ENCODE results near the gene CCDC154. TPM values are rescaled to one million over a fixed set of nuclear protein-coding genes. Genes with fewer than 3 reads are reported as not detected.

Gene CCDC154
- total RNA-seq, 1 donor from 2014 or later: 1.5 TPM

DNA sequence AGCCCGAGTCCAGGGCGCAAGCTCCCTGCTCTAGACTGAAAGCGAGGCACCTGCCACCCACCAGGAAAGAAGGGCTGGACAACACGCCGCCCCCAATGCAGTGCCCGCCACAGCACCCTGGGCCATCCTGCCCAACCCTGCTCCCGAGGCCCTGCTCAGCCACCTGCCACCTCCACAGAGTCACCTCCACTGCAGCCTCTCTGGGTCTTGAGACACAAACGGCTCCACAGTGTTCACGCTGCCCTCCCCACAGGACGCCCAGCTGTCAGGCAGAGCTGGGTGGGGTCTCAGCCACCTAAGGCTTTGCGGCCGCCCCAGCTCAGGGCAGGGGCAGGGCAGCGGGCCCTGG, 21.2 kb upstream of the CCDC154 start:
- DNase-seq (ENCODE audit: low read depth) (no peak), FAIRE-seq (no peak)
- Histone ChIP-seq H3K9ac (ENCODE audit: low read length) (no peak overlapping the region), H4K20me1 (ENCODE audit: insufficient read depth, low read length) (peaks cover 38% of the 10 kb centered on the region), H3K9me3 (ENCODE audit: insufficient read depth, low read depth, low read length) (no peaks in the 10 kb centered on the region), H3K36me3 (ENCODE audit: insufficient read depth, low read length) (no peaks in the 10 kb centered on the region), H2AFZ (ENCODE audit: low read depth, low read length) (no peak overlapping the region), H3K79me2 (ENCODE audit: insufficient read depth, low read length) (peaks cover 48% of the 10 kb centered on the region), H3K4me3 (ENCODE audit: insufficient read depth, low read depth, low read length) (no peak overlapping the region), H3K4me2 (ENCODE audit: low read length) (no peak overlapping the region), H3K4me1 (ENCODE audit: insufficient read depth, low read length) (peaks cover 4% of the 10 kb centered on the region), H3K27me3 (ENCODE audit: insufficient read depth, low read length) (no peaks in the 10 kb centered on the region), H3K27ac (ENCODE audit: low read depth, low read length) (no peak overlapping the region)
- no peaks in the 10 kb centered on the region for H3K27me3 Mint-ChIP-seq (ENCODE audit: low read depth, unreplicated experiment)
- H3K36me3 Mint-ChIP-seq (ENCODE audit: low read depth, unreplicated experiment): peaks cover 14% of the 10 kb centered on the region
- H3K27ac Mint-ChIP-seq (ENCODE audit: unreplicated experiment): no peak overlapping the region
- no peak for TF ChIP-seq EZH2 (IDR thresholded peaks at IDR 0.05; ENCODE audit: insufficient read depth, low read length)
- TF ChIP-seq, protein P1, sequence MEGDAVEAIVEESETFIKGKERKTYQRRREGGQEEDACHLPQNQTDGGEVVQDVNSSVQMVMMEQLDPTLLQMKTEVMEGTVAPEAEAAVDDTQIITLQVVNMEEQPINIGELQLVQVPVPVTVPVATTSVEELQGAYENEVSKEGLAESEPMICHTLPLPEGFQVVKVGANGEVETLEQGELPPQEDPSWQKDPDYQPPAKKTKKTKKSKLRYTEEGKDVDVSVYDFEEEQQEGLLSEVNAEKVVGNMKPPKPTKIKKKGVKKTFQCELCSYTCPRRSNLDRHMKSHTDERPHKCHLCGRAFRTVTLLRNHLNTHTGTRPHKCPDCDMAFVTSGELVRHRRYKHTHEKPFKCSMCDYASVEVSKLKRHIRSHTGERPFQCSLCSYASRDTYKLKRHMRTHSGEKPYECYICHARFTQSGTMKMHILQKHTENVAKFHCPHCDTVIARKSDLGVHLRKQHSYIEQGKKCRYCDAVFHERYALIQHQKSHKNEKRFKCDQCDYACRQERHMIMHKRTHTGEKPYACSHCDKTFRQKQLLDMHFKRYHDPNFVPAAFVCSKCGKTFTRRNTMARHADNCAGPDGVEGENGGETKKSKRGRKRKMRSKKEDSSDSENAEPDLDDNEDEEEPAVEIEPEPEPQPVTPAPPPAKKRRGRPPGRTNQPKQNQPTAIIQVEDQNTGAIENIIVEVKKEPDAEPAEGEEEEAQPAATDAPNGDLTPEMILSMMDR (IDR thresholded peaks at IDR 0.05; ENCODE audit: insufficient read depth, low read depth, low read length): no peak
- H3K4me3 Mint-ChIP-seq (ENCODE audit: unreplicated experiment): no peak overlapping the region
- H3K4me1 Mint-ChIP-seq (ENCODE audit: low read depth, unreplicated experiment): peaks cover 7% of the 10 kb centered on the region
- H3K9me3 Mint-ChIP-seq (ENCODE audit: unreplicated experiment): no peaks in the 10 kb centered on the region

DNA sequence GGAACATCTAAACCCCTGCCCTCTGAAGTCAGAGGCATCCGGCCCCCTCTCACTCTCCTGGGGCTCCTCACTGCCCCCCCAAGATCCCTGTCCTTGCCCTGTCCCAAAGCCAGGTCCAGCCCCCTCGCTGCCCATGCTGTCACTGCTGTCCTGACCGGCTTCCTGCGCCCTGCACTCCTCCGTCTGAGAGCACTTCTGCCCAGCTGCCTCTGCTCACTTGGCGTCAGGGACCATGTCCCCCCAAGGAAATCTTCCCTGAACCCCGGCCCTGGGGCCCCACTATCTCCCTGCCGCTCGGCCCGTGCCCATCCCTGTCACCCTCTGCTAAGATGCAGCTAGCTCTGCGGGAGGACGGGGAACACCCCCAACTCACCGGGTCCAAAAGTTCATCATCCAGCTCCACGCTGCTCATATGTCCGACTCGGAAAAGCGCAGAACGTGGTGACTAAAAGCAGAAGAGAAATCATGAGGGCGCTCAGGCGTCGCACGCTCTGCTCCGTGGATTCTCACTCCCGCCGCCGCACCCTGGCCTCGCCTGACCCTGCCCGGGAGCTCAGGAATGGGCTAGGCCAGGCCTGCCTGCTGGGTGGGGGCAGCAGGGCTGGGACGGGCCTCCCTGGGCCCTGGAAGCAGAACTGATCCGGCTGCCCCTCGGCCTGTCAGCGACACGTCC, 20.7 kb upstream of the CCDC154 start:
- Histone ChIP-seq H3K27me3 (ENCODE audit: insufficient read depth, low read length) (no peaks in the 10 kb centered on the region), H3K4me2 (ENCODE audit: low read length) (no peak overlapping the region), H3K4me1 (ENCODE audit: insufficient read depth, low read length) (no peaks in the 10 kb centered on the region), H3K27ac (ENCODE audit: low read depth, low read length) (no peak overlapping the region), H2AFZ (ENCODE audit: low read depth, low read length) (no peak overlapping the region), H3K36me3 (ENCODE audit: insufficient read depth, low read length) (no peaks in the 10 kb centered on the region), H3K79me2 (ENCODE audit: insufficient read depth, low read length) (peaks cover 43% of the 10 kb centered on the region), H3K4me3 (ENCODE audit: insufficient read depth, low read depth, low read length) (no peak overlapping the region), H4K20me1 (ENCODE audit: insufficient read depth, low read length) (peaks cover 33% of the 10 kb centered on the region), H3K9me3 (ENCODE audit: insufficient read depth, low read depth, low read length) (no peaks in the 10 kb centered on the region), H3K9ac (ENCODE audit: low read length) (no peak overlapping the region)
- H3K9me3 Mint-ChIP-seq (ENCODE audit: unreplicated experiment): no peaks in the 10 kb centered on the region
- no peak for TF ChIP-seq EZH2 (IDR thresholded peaks at IDR 0.05; ENCODE audit: insufficient read depth, low read length)
- no peak overlapping the region for H3K4me3 Mint-ChIP-seq (ENCODE audit: unreplicated experiment)
- H3K27ac Mint-ChIP-seq (ENCODE audit: unreplicated experiment): no peak overlapping the region
- peaks cover 14% of the 10 kb centered on the region for H3K36me3 Mint-ChIP-seq (ENCODE audit: low read depth, unreplicated experiment)
- no peaks in the 10 kb centered on the region for H3K27me3 Mint-ChIP-seq (ENCODE audit: low read depth, unreplicated experiment)
- H3K4me1 Mint-ChIP-seq (ENCODE audit: low read depth, unreplicated experiment): peaks cover 2% of the 10 kb centered on the region
- no peak for DNase-seq (ENCODE audit: low read depth)
- no peak for FAIRE-seq

DNA sequence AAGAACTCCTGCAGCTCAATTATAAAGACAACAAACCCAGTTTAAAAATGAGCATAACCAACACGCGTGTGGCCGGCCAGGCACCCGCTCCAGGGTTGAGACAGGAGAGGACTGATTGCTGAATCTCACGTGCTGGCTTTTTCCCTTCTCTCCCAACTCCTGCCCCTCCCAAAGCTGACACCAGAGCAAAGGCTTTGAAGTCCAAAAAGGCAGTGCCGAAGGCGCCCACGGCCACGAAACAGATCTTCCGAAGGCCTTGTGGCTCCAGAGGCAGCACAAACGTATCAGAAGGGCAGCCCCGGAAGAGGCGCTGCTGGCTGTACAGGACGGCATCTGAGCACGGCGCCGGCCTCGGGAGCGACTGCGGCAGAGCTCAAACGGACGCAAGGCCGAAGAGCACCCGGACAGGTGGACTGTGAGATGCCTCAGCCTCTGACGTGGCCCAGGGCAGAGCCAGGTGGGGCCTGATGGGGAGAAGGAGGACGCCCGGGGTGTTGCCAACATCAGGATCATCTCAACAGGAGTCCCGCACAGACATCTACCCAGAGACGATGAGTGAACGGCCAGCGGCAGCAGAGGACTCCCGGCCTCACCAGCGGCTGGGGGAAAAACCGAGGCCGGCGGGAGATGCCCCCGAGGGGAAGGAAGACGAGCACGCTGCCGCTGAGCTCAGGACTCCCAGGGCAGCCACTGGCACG, 20.0 kb upstream of the CCDC154 start:
- Histone ChIP-seq H3K4me1 (ENCODE audit: insufficient read depth, low read length) (no peaks in the 10 kb centered on the region), H3K79me2 (ENCODE audit: insufficient read depth, low read length) (peaks cover 36% of the 10 kb centered on the region), H3K36me3 (ENCODE audit: insufficient read depth, low read length) (no peaks in the 10 kb centered on the region), H3K9me3 (ENCODE audit: insufficient read depth, low read depth, low read length) (no peaks in the 10 kb centered on the region), H3K4me3 (ENCODE audit: insufficient read depth, low read depth, low read length) (no peak overlapping the region), H4K20me1 (ENCODE audit: insufficient read depth, low read length) (peaks cover 33% of the 10 kb centered on the region), H2AFZ (ENCODE audit: low read depth, low read length) (no peak overlapping the region), H3K4me2 (ENCODE audit: low read length) (no peak overlapping the region), H3K27ac (ENCODE audit: low read depth, low read length) (no peak overlapping the region), H3K27me3 (ENCODE audit: insufficient read depth, low read length) (no peaks in the 10 kb centered on the region), H3K9ac (ENCODE audit: low read length) (no peak overlapping the region)
- H3K36me3 Mint-ChIP-seq (ENCODE audit: low read depth, unreplicated experiment): peaks cover 14% of the 10 kb centered on the region
- DNase-seq (ENCODE audit: low read depth): no peak
- H3K27ac Mint-ChIP-seq (ENCODE audit: unreplicated experiment): no peak overlapping the region
- TF ChIP-seq, protein P1 (IDR thresholded peaks at IDR 0.05; ENCODE audit: insufficient read depth, low read depth, low read length): no peak
- TF ChIP-seq EZH2 (IDR thresholded peaks at IDR 0.05; ENCODE audit: insufficient read depth, low read length): no peak
- H3K27me3 Mint-ChIP-seq (ENCODE audit: low read depth, unreplicated experiment): no peaks in the 10 kb centered on the region
- no peaks in the 10 kb centered on the region for H3K9me3 Mint-ChIP-seq (ENCODE audit: unreplicated experiment)
- no peak for FAIRE-seq
- no peak overlapping the region for H3K4me3 Mint-ChIP-seq (ENCODE audit: unreplicated experiment)
- H3K4me1 Mint-ChIP-seq (ENCODE audit: low read depth, unreplicated experiment): peaks cover 2% of the 10 kb centered on the region
